Stomach (tissue), 9 donors: ENCODE results near the gene LAD1. TPM values are rescaled to one million over a fixed set of nuclear protein-coding genes. Genes with fewer than 3 reads are reported as not detected.

Source experiments
- DNase-seq, 2 donors: peaks; one replicate each; pipeline versions ENCODE4 v3.0.0 to v3.0.0-alpha.2; 2013 to 2019
- H3K27ac ChIP-seq, 5 donors: fragments of 200-600 bp in 4 of 5; sonication (generic) in 4 of 5; one replicate each; pipeline ENCODE4 v1.5.1; 2013 to 2019; ENCODE audit warnings: mild to moderate bottlenecking in 1 of 5, moderate library complexity in 1 of 5
- H3K27me3 ChIP-seq, 3 donors: fragments of 200-600 bp; sonication (generic); one replicate each; pipeline ENCODE4 v1.5.1; 2017 to 2019; ENCODE audit warnings: mixed run types in 1 of 3
- H3K36me3 ChIP-seq, 4 donors: fragments of 200-600 bp; sonication (generic); 1 replicate in 3 of 4; 2 replicates in 1 of 4; pipeline ENCODE4 v1.5.1; 2016 to 2019
- H3K4me1 ChIP-seq, 4 donors: fragments of 200-600 bp; sonication (generic); one replicate each; pipeline ENCODE4 v1.5.1; 2016 to 2019
- H3K4me3 ChIP-seq, 4 donors: fragments of 200-600 bp; sonication (generic) in 3 of 4; one replicate each; pipeline ENCODE4 v1.5.1; 2016 to 2019; ENCODE audit warnings: mild to moderate bottlenecking in 1 of 4
- H3K9me3 ChIP-seq, 4 donors: fragments of 200-600 bp; sonication (generic); one replicate each; pipeline ENCODE4 v1.5.1; 2016 to 2019
- EP300 ChIP-seq: sonication (generic); formaldehyde crosslinking; IDR thresholded peaks from one replicate; pipeline ENCODE4 v1.6.1; 2017; ENCODE audit warnings: antibody characterized with exemption
- POLR2A ChIP-seq, 4 donors: fragments of 450-650 bp; IDR thresholded peaks; one replicate each; pipeline ENCODE4 v1.6.1; 2016; ENCODE audit warnings: antibody characterized with exemption in 4 of 4, control low read depth in 2 of 4, mild to moderate bottlenecking in 1 of 4, moderate library complexity in 1 of 4
- POLR2AphosphoS5 ChIP-seq, 3 donors: sonication (generic); formaldehyde crosslinking; IDR thresholded peaks; one replicate each; pipeline ENCODE4 v1.6.1; 2016; ENCODE audit warnings: antibody characterized with exemption in 3 of 3
- WGBS, 5 donors: extraction: QIAGEN DNeasy Blood & Tissue Kit in 3 of 5; methylation state at CpG; one replicate each; pipeline versions ENCODE4 v1.1.5 to v1.1.7; 2013 to 2018; 5-methylcytosine and 5-hydroxymethylcytosine counted together
- intact Hi-C: fragments of 100-400 bp; cut with DNase I; formaldehyde crosslinking; loops from one replicate; pipeline ENCODE4 v1.15.1; 2023; ENCODE audit warnings: low total_unique reads
- polyA plus RNA-seq, 3 donors: library from polyadenylated mRNA; stranded (reverse); fragments of 200-250 nt; gene quantifications; one replicate each; pipeline ENCODE4 v1.2.3, GENCODE V29; 2013
- total RNA-seq, 5 donors: library from RNA; depleted of rRNA; stranded (reverse); fragments of >200 nt; gene quantifications; one replicate each; pipeline versions ENCODE4 v1.1.0 to v1.2.3, GENCODE V29; 2014 to 2016
- TF ChIP-seq, protein P1 (sequence below), 7 experiments: fragments of 450-650 bp in 4 of 7; fragments of 200-600 bp in 3 of 7; sonication (generic) in 3 of 7; IDR thresholded peaks; one replicate each; pipeline ENCODE4 v1.5.1; 2016 to 2019; ENCODE audit warnings: antibody characterized with exemption in 7 of 7, control low read depth in 2 of 7, mild to moderate bottlenecking in 1 of 7
- donor health status: healthy with polysubstance abuse.
- donor health status: Bipolar disorder and iron deficiency.
- donor health status: healthy.

LAD1 gene
- total and polyA plus RNA-seq, 8 donors: 23.7 to 151 (median 50.9) TPM

DNA sequence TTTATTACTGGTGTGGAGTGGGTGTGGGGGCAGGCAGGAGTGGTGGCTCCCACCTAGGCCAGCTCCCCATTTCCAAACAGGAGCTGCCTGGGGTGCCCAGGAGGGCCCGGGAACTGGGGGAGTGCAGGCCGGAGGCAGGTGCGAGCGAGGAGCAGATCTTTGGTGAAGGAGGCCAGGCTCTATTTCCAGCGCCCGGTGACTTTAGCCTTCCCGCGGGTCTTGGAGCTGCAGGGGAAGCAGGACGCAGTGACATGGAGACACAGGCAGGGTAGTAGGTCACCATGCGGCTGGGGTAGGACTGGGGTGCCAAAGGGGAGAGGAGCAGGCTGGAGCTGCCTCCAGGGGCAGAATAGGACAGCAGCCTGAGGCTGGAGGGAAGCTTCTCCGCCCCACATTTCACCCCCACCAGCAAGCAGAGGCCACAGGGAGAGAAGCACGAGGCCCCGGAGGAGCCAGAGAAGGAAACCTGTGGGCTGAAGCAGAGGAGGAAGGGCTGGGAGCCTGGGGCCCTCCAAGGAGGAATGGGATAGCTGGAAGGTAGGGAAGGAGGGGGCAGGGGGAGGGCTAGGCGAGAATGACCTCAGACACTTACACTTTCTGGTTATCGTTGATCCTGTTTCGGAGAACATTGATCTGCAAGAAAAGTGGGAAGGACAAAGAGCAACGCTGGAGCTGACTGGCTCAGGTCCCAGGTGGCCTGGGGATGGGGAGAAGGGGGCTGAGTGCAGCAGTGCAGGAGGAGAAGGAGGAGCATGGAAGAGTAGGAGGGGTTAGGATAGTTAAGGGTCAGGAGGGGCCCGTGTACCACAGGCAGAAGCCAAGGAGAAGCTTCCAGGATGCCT lies 39.9 kb downstream of the LAD1 start:
- H3K4me3 ChIP-seq: no peak overlapping the region
- no peak overlapping the region for H3K27ac ChIP-seq
- peaks cover 0 to 49% (median 0%) of the 10 kb centered on the region in 3 donors for H3K27me3 ChIP-seq
- H3K36me3 ChIP-seq: no peaks in the 10 kb centered on the region
- no peak for DNase-seq
- no peaks in the 10 kb centered on the region for H3K4me1 ChIP-seq
- 71 to 79% (median 77%) methylated on average over 16 to 18 of the region's 18 CpGs for WGBS, 5 donors
- TF ChIP-seq EP300: no peak
- no peak for TF ChIP-seq POLR2A (IDR thresholded peaks at IDR 0.05)
- TF ChIP-seq POLR2AphosphoS5 (IDR thresholded peaks at IDR 0.05): no peak
- TF ChIP-seq, protein P1, sequence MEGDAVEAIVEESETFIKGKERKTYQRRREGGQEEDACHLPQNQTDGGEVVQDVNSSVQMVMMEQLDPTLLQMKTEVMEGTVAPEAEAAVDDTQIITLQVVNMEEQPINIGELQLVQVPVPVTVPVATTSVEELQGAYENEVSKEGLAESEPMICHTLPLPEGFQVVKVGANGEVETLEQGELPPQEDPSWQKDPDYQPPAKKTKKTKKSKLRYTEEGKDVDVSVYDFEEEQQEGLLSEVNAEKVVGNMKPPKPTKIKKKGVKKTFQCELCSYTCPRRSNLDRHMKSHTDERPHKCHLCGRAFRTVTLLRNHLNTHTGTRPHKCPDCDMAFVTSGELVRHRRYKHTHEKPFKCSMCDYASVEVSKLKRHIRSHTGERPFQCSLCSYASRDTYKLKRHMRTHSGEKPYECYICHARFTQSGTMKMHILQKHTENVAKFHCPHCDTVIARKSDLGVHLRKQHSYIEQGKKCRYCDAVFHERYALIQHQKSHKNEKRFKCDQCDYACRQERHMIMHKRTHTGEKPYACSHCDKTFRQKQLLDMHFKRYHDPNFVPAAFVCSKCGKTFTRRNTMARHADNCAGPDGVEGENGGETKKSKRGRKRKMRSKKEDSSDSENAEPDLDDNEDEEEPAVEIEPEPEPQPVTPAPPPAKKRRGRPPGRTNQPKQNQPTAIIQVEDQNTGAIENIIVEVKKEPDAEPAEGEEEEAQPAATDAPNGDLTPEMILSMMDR (IDR thresholded peaks at IDR 0.05): no peak
- H3K9me3 ChIP-seq: no peaks in the 10 kb centered on the region
- intact Hi-C loops: no loop called here

DNA sequence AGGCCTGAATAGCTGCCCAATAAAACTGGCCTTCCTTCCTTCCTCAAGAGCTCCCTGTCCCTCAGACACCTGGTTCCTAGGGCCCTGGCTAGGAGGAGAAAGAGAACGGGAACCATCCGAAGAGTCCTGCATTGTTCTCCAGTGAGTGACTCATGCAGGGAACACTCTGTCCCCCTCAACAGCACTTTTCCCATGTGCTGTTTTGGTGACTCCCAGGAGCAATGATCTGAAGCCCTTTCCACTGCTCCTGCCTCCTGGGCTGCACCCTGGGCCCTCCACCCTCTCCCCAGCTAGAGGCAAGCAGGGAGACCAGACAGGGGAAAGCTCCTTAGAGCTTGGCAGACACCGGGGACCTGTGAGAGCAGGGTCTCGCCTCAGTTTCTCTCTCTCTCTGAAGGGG lies 40.5 kb downstream of the LAD1 start:
- H3K27ac ChIP-seq: no peak overlapping the region
- intact Hi-C loops: no loop called here

DNA sequence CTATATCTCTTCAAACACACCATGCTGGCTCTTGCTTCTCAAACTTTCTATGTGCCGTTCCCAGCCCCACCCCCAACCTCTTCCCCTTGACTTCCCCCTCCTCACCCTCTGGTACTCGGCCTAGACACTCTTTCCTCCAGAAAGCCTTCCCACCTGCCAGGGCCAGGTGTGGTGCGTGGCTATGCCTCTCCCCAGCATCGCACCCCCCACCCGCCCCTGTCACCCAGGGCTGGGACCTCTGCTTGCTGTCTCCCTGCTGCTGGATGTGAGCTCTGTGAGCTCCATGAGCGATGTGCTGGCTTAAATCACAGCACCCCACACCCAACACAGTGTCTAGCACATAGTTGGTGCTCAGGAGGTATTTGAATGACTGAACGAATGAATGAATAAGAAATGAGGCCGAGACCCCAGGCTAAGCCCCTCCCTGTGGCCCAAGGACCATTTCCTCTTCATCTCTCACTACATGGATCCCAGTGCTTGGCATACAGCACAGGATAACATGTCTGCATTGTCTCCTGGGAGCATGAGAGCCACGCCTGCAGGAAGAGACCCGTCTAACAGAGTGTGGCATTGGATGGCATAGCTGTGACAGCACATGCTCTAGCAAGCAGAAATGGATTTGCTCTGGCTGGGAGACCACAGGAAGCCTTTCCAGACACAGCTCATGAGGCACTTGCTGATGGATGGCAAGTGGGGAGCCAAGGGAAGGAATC lies 41.3 kb downstream of the LAD1 start:
- Histone ChIP-seq H3K27ac (no peak overlapping the region), H3K27me3 (peaks cover 0 to 58% (median 0%) of the 10 kb centered on the region in 3 donors), H3K36me3 (no peaks in the 10 kb centered on the region), H3K9me3 (no peaks in the 10 kb centered on the region), H3K4me1 (no peaks in the 10 kb centered on the region), H3K4me3 (no peak overlapping the region)
- 73 to 76% (median 74%) methylated on average over 10 of the region's 10 CpGs for WGBS, 5 donors
- intact Hi-C loops: no loop called here
- no peak for DNase-seq
- TF ChIP-seq, protein P1 (IDR thresholded peaks at IDR 0.05): no peak
- TF ChIP-seq POLR2A (IDR thresholded peaks at IDR 0.05) (no peak), EP300 (no peak), POLR2AphosphoS5 (IDR thresholded peaks at IDR 0.05) (no peak)

More for the DNA sequence above, 40.5 kb downstream of the LAD1 start:
- 72 to 92% (median 86%) methylated on average over 3 to 4 of the region's 4 CpGs for WGBS, 5 donors
- Histone ChIP-seq H3K27me3 (peaks cover 0 to 55% (median 0%) of the 10 kb centered on the region in 3 donors), H3K36me3 (no peaks in the 10 kb centered on the region), H3K9me3 (no peaks in the 10 kb centered on the region), H3K4me3 (no peak overlapping the region), H3K4me1 (no peaks in the 10 kb centered on the region)
- no peak for DNase-seq
- TF ChIP-seq EP300 (no peak), POLR2AphosphoS5 (IDR thresholded peaks at IDR 0.05) (no peak), POLR2A (IDR thresholded peaks at IDR 0.05) (no peak)
- TF ChIP-seq, protein P1 (IDR thresholded peaks at IDR 0.05): no peak

DNA sequence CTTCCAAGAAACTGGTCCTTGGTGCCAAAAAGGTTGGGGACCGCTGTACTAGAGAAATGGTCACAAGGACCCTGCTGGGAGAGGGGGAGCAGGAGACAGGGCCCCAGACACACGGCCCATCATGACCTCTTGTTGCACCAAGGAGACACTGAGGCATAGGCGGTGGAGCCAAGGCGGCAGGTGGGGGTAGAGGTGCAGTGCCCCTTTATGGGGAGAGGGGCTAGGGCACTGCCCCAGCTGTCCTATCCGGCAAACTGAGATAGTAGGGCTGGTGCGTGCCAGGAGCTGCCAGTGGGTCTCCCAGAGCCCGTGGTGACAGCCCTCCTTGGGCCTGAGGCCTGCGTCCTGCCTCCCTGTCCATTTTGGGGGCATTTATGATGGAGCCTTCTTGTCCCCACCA lies 41.9 kb downstream of the LAD1 start:
- DNase-seq: no peak
- Histone ChIP-seq H3K4me1 (no peaks in the 10 kb centered on the region), H3K27me3 (peaks cover 0 to 57% (median 0%) of the 10 kb centered on the region in 3 donors), H3K4me3 (no peak overlapping the region), H3K27ac (no peak overlapping the region), H3K36me3 (no peaks in the 10 kb centered on the region), H3K9me3 (no peaks in the 10 kb centered on the region)
- intact Hi-C loops: no loop called here
- TF ChIP-seq POLR2A (IDR thresholded peaks at IDR 0.05) (no peak), POLR2AphosphoS5 (IDR thresholded peaks at IDR 0.05) (no peak), EP300 (no peak)
- TF ChIP-seq, protein P1 (IDR thresholded peaks at IDR 0.05): no peak
- 87 to 94% (median 94%) methylated on average over 8 of the region's 8 CpGs for WGBS, 5 donors
